ENCODE data around the gene HOXD3. TPM values are rescaled to one million over a fixed set of nuclear protein-coding genes. Genes with fewer than 3 reads are reported as not detected.
A peak's percentile ranks its signal among the peaks of the same experiment; 100 is the strongest.

HOXD3 gene
- 3.7 and 6.4 TPM in 2 replicates for total RNA-seq

DNA sequence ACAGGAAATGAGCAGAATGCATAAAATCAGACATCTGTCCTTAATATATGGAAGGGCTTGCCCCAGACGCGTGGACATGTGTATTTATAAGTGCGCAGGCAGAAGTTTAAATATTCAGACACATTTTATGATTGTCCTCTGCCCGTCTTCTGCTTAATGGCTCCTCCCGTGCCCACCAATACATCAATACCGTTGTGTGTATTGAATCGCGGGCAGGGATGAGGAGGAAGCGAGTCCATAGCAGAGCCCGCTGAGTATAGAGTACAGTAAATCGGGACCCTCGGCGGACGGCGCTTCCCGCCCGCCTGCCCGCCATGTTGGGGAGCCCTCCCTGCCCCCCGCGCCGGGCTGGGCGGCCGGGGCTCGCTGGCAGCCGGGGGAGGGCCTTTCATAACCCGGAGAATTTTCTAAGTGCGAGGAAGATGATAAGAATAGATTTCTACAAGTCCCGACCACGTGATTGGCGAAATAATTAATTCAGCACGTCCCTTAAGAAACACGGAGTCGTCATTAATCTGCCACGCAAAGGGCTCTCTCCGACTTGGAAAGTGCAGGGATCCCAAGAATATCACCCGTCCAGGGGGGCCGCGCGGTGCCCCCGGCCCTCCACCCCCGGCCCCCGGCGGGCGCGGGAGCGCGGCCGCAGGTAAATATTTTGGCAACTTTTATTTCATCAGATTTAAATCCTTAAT is at the start of gene HOXD3:
Gene HOXD3, plus strand, starts transcription at position 501 of the 692 bp plus-strand sequence. CDS start 11,808 bp downstream, outside the sequence.

DNA sequence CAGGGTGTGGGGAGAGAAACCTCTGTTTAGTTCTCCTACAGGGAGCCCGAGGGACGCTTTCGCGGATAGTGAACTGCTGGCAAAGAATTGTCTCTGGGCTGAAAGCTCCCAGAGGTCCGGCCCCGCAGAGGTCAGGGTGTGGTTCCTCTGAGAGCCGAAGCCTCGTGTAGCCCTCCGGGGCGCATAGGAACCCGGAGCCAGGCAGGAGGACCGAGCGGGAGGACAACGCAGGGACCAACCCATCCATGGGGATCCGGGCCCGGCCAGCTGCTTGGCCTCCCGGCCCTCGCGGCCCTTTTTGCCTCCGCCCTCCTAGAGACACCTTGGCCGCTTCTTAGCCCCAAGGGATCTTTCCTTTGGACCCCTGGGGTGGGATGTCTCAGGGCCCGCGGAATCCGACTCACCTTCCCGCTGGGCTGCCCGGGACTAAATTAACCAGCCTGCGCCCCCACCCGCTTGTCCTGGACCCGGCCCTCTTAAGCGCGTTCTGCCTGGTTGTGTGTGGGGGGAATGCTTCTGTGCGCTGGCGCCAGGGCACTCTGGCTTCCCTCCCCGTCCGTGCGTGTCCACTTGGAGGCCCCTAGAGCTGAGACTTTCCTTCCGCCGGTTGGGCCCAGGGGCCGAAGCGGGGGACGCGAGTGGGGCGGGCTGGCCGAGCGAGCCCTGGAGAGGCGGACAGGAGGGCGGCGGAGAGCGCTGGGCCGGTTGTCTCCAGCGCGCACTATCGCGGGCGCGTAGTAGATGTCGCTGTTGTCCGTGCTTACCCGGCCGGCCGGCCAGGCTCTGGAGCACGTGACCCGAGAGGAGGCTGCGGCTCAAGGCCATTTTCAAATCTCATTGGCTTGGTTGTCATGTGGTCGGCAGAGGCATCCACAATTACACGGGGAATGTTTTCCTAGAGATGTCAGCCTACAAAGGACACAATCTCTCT is 41.0 kb upstream of the HOXD3 start, which contains the start of gene HOXD10:
Gene HOXD10, plus strand, starts transcription at position 896 of the 931 bp plus-strand sequence. CDS start 56 bp downstream, outside the sequence.

DNA sequence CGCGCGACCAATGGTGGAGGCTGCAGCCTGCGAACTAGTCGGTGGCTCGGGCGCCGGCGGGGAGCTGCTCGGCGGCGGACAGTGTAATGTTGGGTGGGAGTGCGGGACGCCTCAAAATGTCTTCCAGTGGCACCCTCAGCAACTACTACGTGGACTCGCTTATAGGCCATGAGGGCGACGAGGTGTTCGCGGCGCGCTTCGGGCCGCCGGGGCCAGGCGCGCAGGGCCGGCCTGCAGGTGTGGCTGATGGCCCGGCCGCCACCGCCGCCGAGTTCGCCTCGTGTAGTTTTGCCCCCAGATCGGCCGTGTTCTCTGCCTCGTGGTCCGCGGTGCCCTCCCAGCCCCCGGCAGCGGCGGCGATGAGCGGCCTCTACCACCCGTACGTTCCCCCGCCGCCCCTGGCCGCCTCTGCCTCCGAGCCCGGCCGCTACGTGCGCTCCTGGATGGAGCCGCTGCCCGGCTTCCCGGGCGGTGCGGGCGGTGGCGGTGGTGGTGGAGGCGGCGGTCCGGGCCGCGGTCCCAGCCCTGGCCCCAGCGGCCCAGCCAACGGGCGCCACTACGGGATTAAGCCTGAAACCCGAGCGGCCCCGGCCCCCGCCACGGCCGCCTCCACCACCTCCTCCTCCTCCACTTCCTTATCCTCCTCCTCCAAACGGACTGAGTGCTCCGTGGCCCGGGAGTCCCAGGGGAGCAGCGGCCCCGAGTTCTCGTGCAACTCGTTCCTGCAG is 34.3 kb upstream of the HOXD3 start, which contains the start of gene HOXD9:
Gene HOXD9, plus strand, starts transcription at position 37 of the 728 bp plus-strand sequence. Its CDS starts 50 bp downstream, at position 87.

DNA sequence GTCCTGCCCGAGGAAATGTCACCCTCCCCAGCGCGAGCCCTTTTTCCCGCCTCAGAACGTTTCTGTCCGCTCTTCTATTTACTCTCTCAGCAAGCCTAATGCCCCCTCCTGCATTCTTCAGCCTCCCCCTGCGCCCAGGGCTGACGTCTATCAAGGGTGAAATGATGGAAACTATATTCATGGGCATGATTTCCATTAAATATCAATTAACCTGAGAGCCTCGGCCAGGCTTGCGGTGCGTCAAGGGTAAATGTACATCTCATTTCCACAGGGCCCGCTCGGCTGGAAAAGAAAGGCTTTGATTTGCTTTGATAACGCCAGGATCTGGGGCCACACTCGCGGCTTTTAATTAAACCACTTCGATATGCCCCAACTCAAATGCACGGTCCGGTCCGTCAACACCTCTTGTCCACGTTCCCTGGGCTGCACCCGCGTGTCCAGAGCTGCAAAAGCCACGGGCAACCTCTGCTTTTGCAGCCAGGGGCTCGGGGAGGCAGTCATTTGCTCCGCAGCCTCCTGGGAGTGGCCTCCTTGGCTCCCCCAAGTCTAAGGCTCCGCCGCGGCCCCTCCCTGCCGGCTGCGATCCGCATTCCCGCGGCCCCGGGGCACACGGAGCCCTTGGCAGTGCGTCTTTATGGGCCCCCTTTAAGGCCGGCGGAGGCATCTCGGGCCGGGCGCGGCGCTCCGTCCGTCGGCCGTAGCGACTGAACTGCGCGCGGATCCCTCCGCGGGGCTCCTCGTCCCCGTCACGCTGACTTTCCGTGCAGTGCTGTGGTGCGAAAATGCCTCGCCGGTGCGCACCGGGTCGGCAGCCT is 27.9 kb upstream of the HOXD3 start, which contains the start of gene HOXD8:
Gene HOXD8, plus strand, starts transcription at position 724 of the 815 bp plus-strand sequence. CDS start 662 bp downstream, outside the sequence.

DNA sequence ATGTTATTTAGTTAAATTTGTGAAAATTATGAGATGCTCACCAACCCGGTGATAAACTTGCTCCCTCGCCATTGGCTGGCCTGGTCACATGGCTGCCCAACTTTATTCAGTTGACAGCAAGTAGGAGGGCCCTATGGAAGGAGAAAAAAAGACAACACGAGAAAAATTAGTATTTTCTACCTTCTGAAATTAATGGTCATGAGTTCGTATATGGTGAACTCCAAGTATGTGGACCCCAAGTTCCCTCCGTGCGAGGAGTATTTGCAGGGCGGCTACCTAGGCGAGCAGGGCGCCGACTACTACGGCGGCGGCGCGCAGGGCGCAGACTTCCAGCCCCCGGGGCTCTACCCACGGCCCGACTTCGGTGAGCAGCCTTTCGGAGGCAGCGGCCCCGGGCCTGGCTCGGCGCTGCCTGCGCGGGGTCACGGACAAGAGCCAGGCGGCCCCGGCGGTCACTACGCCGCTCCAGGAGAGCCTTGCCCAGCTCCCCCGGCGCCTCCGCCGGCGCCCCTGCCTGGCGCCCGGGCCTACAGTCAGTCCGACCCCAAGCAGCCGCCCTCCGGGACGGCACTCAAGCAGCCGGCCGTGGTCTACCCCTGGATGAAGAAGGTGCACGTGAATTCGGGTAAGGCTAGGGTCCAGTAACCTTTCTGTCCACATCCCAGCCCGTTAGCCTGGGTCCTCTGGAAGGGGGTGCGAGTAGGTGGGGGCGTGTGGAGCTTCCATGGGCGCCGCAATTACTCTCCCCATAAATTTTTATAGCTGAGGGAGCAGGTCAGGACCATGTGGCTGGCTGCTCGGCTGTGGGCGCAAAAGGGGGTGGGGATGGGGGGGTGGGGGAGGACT is 5.4 kb upstream of the HOXD3 start, which contains the start of gene HOXD4:
Gene HOXD4, plus strand, starts transcription at position 109 of the 846 bp plus-strand sequence. Its CDS starts 84 bp downstream, at position 193.

DNA sequence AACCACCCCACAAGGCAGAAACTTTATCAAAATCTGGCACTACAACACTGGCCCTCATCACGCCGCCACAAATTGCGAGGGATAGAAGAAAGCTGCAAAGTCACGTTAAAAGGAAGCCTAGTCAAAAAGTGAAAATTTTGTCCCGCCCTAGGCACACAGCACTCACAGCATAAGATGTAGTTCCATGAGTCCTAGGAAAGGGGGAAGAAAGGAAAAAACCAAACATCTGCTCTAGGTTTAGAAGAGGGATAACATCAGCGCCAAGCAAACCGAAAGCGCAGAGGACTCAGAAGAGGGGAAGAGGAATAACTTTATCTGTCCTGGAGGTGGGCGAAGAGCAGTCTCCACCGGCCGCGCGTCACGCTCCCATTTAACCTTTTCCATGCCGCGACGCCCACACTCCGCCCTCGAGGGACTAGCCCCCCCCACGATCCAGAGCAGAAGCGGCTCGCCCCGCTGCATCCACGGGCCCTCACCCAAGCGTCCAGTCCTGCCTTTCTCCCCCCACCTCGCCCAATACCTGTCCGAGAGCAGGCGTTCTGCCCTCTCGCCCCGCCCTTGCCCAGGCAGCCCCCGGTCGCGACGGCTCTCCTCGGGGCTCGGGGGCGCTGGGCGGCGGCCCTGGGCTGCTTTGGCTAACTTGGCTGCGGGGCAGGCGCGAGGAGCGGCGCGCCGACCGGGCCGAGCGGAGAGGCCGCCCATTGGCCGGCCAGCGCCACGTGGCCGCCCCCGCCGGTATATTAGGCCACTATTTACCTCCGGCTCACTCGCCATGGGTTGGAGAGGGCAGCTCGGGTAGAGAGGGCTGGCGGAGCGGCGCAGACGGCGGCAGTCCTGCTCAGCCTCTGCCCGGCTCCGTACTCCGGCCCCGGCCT is 31.0 kb downstream of the HOXD3 start, which contains the start of gene HOXD1:
Gene HOXD1, plus strand, starts transcription at position 770 of the 875 bp plus-strand sequence. CDS start 134 bp downstream, outside the sequence.

Small RNA genes within 50 kb of the gene (small RNA-seq; reads per million reads assigned to genes)
- gene MIR10B: 5,348 reads per million, percentile 100 among the genes with 10 or more reads in this experiment

Other genes starting within 250 kb of the HOXD3 start
- 57.6 and 63.6 TPM in 2 replicates for gene LNPK, start 155.0 kb upstream of the HOXD3 start, total RNA-seq
- gene EVX2, start 73.3 kb upstream of the HOXD3 start, total RNA-seq: not detected in 2 replicates
- 0.11 and 0.13 TPM in 2 replicates for gene HOXD13, start 64.6 kb upstream of the HOXD3 start, total RNA-seq
- gene HOXD12, start 57.5 kb upstream of the HOXD3 start, total RNA-seq: not detected in 2 replicates
- 0.13 and 0.76 TPM in 2 replicates for gene HOXD11, start 50.0 kb upstream of the HOXD3 start, total RNA-seq
- gene HOXD10, start 40.5 kb upstream of the HOXD3 start, total RNA-seq: 0.78 and 1.2 TPM in 2 replicates
- gene HOXD9, start 34.6 kb upstream of the HOXD3 start, total RNA-seq: 2.9 and 4.3 TPM in 2 replicates
- 9.2 and 10.2 TPM in 2 replicates for gene HOXD8, start 27.6 kb upstream of the HOXD3 start, total RNA-seq
- 1.6 and 3.1 TPM in 2 replicates for gene HOXD4, start 5.8 kb upstream of the HOXD3 start, total RNA-seq
- gene HOXD1, start 31.4 kb downstream of the HOXD3 start, total RNA-seq: not detected in 2 replicates
- 17.5 and 21.2 TPM in 2 replicates for gene MTX2, start 112.1 kb downstream of the HOXD3 start, total RNA-seq

Data from articular chondrocyte of knee joint (primary cell).